ENCODE measurements around the gene KMT5B.
"Not testable (repeated sequence)": the region's sequence is repeated elsewhere in the genome, so short reads cannot be mapped to it uniquely, and the experiment has no call there.

KMT5B gene

DNA sequence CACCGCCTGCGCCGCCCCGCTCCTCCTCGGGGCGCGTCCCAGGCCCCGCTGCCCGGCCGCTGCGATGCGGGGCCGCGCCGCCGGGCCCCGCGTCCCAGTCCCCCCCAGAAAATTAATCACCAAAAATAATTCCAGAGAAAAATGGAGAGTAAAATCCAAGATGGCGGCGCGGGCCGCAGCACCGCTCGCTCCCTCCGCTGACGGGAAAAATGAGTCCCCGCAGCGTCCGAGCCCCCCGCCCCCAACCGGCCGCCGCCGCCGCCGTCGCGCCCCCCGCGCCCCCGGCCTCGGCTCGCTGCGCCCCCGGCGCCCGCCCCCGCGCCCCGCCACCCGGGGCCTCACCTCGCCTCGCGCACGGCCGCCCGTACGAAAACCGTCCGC lies at the start of gene KMT5B:
TSS of gene KMT5B (minus strand) at position 162 of the 381 bp plus-strand sequence. CDS start 23,220 bp downstream, outside the sequence.
- DNase-seq: no peak

GRCh38 chr11:68262544-68262827 lies 49.4 kb upstream of the KMT5B start:
- DNase-seq: no peak

- no peak for DNase-seq
Observed at GRCh38 chr11:68261749-68262543, 48.9 kb upstream of the KMT5B start.

DNA sequence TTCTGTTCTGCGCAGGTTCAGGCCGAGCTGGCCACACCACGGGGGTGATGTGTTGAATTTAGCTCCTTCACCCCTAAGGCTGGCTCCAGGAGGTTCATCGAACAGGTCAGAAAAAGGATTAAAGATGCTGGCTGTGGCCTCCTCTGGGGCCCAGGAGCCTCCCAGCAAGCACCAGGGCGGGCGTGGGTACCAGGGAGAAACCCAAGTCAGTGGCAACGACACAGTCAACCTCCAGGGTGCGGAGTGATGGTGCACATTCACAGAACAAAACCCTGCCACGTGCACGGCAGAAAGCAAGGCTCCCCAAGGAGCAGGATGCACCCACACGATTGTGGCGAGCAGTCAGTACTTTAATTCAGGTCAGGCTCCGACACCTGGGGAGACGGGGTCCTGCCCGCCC lies 47.9 kb upstream of the KMT5B start:
- DNase-seq: no peak

DNA sequence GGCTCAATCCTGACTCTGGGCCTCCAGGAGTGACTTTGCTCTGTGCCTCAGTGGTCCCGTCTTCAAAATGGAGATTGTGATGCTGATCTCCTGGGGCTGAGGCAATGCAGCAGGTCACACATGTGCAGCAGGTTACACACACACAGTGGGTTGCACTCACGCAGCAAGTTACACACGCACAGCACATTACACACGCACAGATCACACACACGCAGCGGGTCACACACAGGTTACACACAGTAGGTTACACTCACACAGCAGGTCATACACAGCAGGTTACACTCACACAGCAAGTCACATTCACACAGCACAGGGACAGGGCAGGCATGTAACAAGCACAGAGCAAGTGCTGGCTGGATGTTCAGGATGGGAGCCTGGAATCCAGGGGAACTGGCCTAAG lies 47.4 kb upstream of the KMT5B start:
- no peak for DNase-seq

GRCh38 chr11:68259122-68259959 lies 46.2 kb upstream of the KMT5B start:
- DNase-seq: no peak

DNA sequence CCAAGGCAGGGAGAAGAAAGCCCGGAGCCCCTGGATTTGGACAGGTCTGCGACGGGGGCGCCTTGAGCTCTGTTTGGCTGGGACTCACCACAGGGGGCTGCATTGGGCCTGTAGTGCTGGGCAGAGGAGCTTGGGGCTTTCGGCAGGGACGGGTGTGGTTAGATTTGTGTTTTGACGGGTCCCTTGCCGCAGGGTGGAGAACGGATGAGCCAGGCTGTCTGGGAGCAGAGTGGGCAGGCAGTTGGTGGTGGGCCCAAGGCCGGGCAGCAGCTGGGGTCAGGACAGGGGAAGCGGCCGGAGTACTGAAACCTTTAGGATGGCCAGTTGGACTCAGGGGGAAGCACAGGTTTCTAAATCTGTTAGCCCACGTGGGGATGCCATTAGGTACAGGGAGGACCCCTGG lies 45.3 kb upstream of the KMT5B start:
- no peak for DNase-seq

GRCh38 chr11:68257477-68258362 lies 44.6 kb upstream of the KMT5B start:
- peak; percentile 94 for DNase-seq

- DNase-seq: no peak
Observed at GRCh38 chr11:68256331-68256741, 43.2 kb upstream of the KMT5B start.

DNA sequence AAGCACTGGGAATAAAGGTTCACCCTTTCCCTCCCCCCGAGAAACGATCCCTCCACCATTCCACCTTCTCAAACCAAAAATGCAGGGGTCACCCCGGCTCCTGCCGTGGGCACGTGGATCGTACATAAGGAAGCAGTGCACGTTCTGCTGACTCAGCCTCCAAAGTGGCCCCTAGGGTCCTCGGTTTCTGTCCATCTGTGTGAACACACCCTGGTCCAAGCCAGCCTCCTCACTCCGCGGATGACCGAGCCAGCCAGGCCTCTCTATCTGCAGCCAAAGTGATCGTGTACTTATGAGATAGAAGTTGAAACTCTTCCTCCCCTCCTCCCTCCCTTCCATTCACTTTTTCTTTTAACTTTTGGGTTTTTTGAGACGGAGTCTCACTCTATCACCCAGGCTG lies 42.4 kb upstream of the KMT5B start:
- DNase-seq: no peak

GRCh38 chr11:68254421-68254820 lies 41.3 kb upstream of the KMT5B start:
- DNase-seq: no peak

DNA sequence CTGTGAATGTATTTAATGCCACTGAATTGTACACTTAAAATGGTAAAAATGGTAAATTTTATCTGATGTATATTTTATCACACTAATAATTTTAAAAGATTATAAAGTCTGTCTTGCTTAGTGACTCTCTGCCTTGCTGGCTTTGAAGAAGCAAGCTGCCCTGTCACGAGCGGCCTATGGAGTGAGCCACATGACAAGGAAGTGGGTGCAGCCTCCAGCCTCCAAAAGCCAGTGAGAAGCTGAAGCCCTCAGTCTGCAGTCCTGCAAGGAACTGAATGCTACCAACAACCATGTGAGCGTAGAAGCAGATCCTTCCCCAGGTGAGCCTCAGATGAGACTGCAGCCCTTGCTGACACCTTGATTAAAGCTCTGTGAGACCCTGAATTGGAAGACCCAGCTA lies 38.7 kb upstream of the KMT5B start:
- DNase-seq: no peak

- peak; percentile 70 for DNase-seq
Observed at GRCh38 chr11:68244912-68245311, 31.8 kb upstream of the KMT5B start.

GRCh38 chr11:68243847-68244246 lies 30.8 kb upstream of the KMT5B start:
- DNase-seq: not testable (repeated sequence)

DNA sequence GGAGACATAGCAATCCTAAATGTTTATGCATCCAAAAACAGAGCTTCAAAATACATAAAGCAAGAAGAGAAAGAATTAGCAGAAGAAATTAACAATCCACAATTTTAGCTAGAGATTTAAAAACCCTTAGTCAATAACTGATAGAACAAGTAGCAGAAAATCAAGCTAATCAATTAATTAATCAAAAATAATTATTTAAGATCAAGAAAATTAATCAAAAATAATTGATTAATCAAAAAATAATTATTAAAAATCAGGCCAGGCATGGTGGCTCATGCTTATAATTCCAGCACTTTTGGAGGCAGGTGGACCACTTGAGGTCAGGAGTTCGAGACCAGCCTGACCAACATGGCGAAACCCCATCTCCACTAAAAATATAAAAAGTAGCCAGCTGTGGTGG lies 29.5 kb upstream of the KMT5B start:
- DNase-seq: no peak

DNA sequence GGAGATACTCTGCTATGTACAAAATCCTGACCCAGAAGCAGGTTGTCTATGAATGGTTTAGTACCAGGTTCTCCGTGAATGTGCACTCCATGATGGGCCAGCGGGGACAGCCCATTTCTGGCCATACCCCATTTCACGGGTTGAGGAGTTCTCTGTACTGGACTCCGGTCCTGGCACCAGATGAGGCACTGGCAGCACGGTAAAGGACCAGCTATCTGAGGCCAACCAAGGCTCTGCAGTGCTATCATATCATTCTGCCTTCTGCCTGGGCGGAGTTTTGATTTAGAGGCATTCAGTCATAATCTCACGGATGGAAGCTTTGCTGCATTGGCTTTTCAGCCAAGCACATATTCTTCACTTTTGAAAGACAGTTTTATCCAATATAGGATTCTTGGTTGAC lies 18.5 kb upstream of the KMT5B start:
- DNase-seq: peak; percentile 25

DNA sequence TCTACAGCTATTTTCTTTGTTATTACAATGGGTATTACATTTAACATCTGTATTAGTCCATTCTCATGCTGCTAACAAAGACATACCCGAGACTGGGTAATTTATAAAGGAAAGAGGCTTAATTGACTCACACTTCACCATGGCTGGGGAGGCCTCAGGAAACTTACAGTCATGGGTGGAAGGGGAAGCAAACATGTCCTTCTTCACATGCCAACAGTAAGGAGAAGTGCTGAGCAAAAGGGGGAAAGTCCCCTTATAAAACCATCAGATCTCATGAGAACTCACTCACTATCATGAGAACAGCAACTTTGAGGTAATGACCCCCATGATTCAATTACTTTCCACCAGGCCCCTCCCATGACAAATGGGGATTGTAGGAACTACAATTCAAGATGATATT lies 16.5 kb upstream of the KMT5B start:
- no peak for DNase-seq

DNA sequence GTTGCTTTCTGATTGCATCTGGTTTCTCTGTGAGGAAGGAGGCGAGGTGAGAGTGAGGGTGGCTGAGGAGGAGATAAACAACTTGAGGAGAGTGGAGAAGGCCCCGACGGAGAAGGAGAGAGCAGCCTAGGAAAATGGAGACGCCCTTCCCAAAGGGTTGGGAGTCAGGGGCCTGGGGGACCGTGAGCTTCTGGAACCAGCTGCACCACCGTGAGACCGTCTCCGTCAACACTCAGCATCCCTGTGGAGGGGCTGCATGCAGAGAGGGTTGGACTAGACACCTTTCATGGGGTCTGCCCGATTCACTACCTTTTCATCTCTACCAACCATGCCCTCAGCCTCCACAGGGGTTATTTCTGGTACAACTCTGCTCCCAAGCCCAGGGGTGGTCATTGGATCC lies 13.3 kb upstream of the KMT5B start:
- DNase-seq: no peak

- no peak for DNase-seq
Observed at GRCh38 chr11:68224606-68225005, 11.5 kb upstream of the KMT5B start.

- no peak for DNase-seq
Observed at GRCh38 chr11:68223275-68223674, 10.2 kb upstream of the KMT5B start.

GRCh38 chr11:68221406-68221805 lies 8.3 kb upstream of the KMT5B start:
- no peak for DNase-seq

DNA sequence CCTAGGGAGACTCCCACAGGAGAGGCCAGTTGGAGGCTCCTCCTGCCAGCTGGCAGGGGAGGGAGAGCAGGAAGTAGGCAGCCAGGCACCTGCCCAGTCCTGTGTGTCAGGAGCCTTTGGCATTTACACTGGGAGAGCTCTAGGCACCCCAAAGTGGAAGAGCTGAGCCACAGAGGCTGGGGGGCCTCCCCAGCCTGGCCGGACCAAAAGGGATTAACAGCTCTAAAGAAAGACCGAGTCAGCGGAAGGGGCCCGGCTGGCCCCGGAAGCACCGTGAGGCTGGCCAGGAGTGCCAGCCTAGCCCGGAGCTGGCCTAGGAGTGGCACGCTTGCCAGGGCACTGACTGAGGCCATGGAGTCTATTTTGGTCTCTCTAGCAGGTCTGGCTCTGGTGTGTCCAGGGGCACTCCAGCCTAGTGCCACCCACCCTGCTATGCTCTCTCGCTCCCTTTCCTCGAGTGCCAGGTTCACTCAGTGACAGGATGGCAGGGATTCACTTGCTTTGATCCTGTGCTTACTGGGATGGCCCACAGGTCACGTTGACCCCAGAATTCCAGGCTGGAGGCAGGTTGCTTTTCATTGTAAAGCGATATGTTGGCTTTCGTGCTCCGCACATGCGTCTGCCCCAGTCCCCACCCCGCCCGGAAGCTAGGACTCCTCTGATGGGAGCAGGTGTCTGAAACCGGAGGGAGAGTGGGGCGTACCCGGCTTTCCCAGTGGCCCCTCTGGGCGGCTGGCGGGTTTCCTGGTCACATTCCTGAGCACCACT lies 3.3 kb upstream of the KMT5B start:
- no peak for DNase-seq

Measured in hematopoietic multipotent progenitor cell treated with erythropoietin and hydrocortisone succinate and interleukin-3 and kit ligand, for 8 days (in vitro differentiated cells).